Natural killer cell (primary cell): Measurements from ENCODE around the gene PFKM. TPM values are rescaled to one million over a fixed set of nuclear protein-coding genes. Genes with fewer than 3 reads are reported as not detected.

Source experiments
- ATAC-seq, 3 donors: fragments of 150-1000 bp in 2 of 3; fragments of 200-7000 bp in 1 of 3; cut with Tn5 transposase; 1 replicate in 1 of 3; 2 replicates in 2 of 3; pipeline ENCODE4 v1.10.0; 2021; ENCODE audit warnings: mild to moderate bottlenecking in 2 of 3, moderate library complexity in 2 of 3
- DNase-seq, 2 donors: peaks; one replicate each; pipeline versions ENCODE4 v3.0.0 to v3.0.0-alpha.2; 2013 to 2021; ENCODE audit warnings: mixed read lengths in 1 of 2
- H3K27ac ChIP-seq: one replicate; pipeline ENCODE4 v1.5.1; 2013; ENCODE audit warnings: mild to moderate bottlenecking, low read length
- H3K27me3 ChIP-seq: one replicate; pipeline ENCODE4 v1.6.1; 2013; ENCODE audit warnings: low read length; ENCODE audit not compliant: control insufficient read depth, insufficient read depth
- H3K36me3 ChIP-seq: one replicate; pipeline ENCODE4 v1.6.1; 2013; ENCODE audit warnings: low read length; ENCODE audit not compliant: control insufficient read depth, insufficient read depth
- H3K4me1 ChIP-seq: one replicate; pipeline ENCODE4 v1.6.1; 2013; ENCODE audit warnings: low read length; ENCODE audit not compliant: control insufficient read depth, insufficient read depth
- H3K4me3 ChIP-seq: one replicate; pipeline ENCODE4 v1.5.1; 2013; ENCODE audit warnings: low read length
- H3K9me3 ChIP-seq: one replicate; pipeline ENCODE4 v1.6.1; 2013; ENCODE audit warnings: low read length; ENCODE audit not compliant: control insufficient read depth, insufficient read depth
- H3K27ac Mint-ChIP-seq, 2 donors: one replicate each; pipeline ENCODE4 v1.8.0; 2022; ENCODE audit warnings: mild to moderate bottlenecking in 2 of 2, mixed read lengths in 2 of 2, moderate library complexity in 1 of 2
- H3K27me3 Mint-ChIP-seq, 2 donors: one replicate each; pipeline ENCODE4 v1.8.0; 2022; ENCODE audit warnings: low read depth in 2 of 2, mixed read lengths in 2 of 2
- H3K36me3 Mint-ChIP-seq: one replicate; pipeline ENCODE4 v1.8.0; 2022; ENCODE audit warnings: mixed read lengths
- H3K4me1 Mint-ChIP-seq, 2 donors: one replicate each; pipeline ENCODE4 v1.8.0; 2022; ENCODE audit warnings: mixed read lengths in 2 of 2
- H3K4me3 Mint-ChIP-seq: one replicate; pipeline ENCODE4 v1.8.0; 2022; ENCODE audit warnings: mild to moderate bottlenecking, moderate library complexity, mixed read lengths
- H3K9me3 Mint-ChIP-seq, 2 donors: one replicate each; pipeline ENCODE4 v1.8.0; 2022; ENCODE audit warnings: mixed read lengths in 2 of 2
- CTCF ChIP-seq: fragments of 200-600 bp; IDR thresholded peaks from one replicate; pipeline ENCODE4 v1.8.0; 2022; ENCODE audit warnings: antibody characterized with exemption
- WGBS: methylation state at CpG from one replicate; pipeline ENCODE4 v1.1.7; 2013; ENCODE audit warnings: missing lambda C conversion rate; ENCODE audit not compliant: insufficient coverage; 5-methylcytosine and 5-hydroxymethylcytosine counted together
- intact Hi-C: fragments of 100-400 bp; cut with micrococcal nuclease; formaldehyde crosslinking; loops from one replicate; pipeline ENCODE4 v1.14.2; 2022
- total RNA-seq, 4 donors: library from RNA; stranded (reverse); fragments of 120-200 nt in 1 of 4; gene quantifications; one replicate each; pipeline versions ENCODE4 v1.2.3 to v1.2.4, GENCODE V29; 2013 to 2022

Gene PFKM
- total RNA-seq, 3 donors from 2014 or later (not counting 1 experiment from before 2014, with no cell fraction given), result 6.2 to 13.5 (median 6.4) TPM

- no peak for TF ChIP-seq CTCF
- Mint-ChIP-seq H3K4me3 (no peak overlapping the region), H3K27me3 (peaks cover 26 to 31% of the 10 kb centered on the region in 2 donors), H3K36me3 (no peaks in the 10 kb centered on the region), H3K4me1 (no peaks in the 10 kb centered on the region), H3K9me3 (no peaks in the 10 kb centered on the region), H3K27ac (no peak overlapping the region)
- H3K4me3 ChIP-seq, result no peak overlapping the region
- H3K36me3 ChIP-seq, result no peaks in the 10 kb centered on the region
- DNase-seq (no peak), ATAC-seq (no peak)
- peaks cover 9% of the 10 kb centered on the region for H3K27me3 ChIP-seq
- intact Hi-C loops, result no loop called here
- no peaks in the 10 kb centered on the region for H3K9me3 ChIP-seq
- H3K4me1 ChIP-seq, result no peaks in the 10 kb centered on the region
- no peak overlapping the region for H3K27ac ChIP-seq
These were observed 57.2 kb downstream of the PFKM start for GRCh38 chr12:48176417-48176751.

- Histone ChIP-seq H3K27ac (no peak overlapping the region), H3K27me3 (peaks cover 12% of the 10 kb centered on the region), H3K4me3 (no peak overlapping the region), H3K9me3 (no peaks in the 10 kb centered on the region), H3K4me1 (peaks cover 5% of the 10 kb centered on the region), H3K36me3 (no peaks in the 10 kb centered on the region)
- no peak overlapping the region for H3K27ac Mint-ChIP-seq
- peaks cover 9% of the 10 kb centered on the region in 2 donors for H3K4me1 Mint-ChIP-seq
- H3K36me3 Mint-ChIP-seq, result no peaks in the 10 kb centered on the region
- intact Hi-C loops, result no loop called here
- no peaks in the 10 kb centered on the region for H3K9me3 Mint-ChIP-seq
- TF ChIP-seq CTCF, result no peak
- no peak for DNase-seq
- peaks cover 29 to 39% of the 10 kb centered on the region in 2 donors for H3K27me3 Mint-ChIP-seq
- WGBS, result 93% methylated on average over 3 of the region's 4 CpGs
- no peak for ATAC-seq
- H3K4me3 Mint-ChIP-seq, result no peak overlapping the region
These were observed 58.8 kb downstream of the PFKM start for GRCh38 chr12:48177982-48178381.

- DNase-seq (no peak), ATAC-seq (no peak)
- 100% methylated on average over 1 of the region's 1 CpG for WGBS
- peaks cover 21% of the 10 kb centered on the region for H3K27me3 ChIP-seq
- TF ChIP-seq CTCF, result no peak
- H3K4me3 ChIP-seq, result no peak overlapping the region
- Mint-ChIP-seq H3K4me1 (peaks cover 13 to 21% of the 10 kb centered on the region in 2 donors), H3K27me3 (peaks cover 35 to 43% of the 10 kb centered on the region in 2 donors), H3K36me3 (no peaks in the 10 kb centered on the region), H3K9me3 (no peaks in the 10 kb centered on the region), H3K4me3 (no peak overlapping the region), H3K27ac (no peak overlapping the region)
- no peak overlapping the region for H3K27ac ChIP-seq
- no peaks in the 10 kb centered on the region for H3K36me3 ChIP-seq
- no peaks in the 10 kb centered on the region for H3K9me3 ChIP-seq
- peaks cover 16% of the 10 kb centered on the region for H3K4me1 ChIP-seq
- intact Hi-C loops, result no loop called here
These were observed 60.3 kb downstream of the PFKM start for GRCh38 chr12:48179466-48179865.

- Mint-ChIP-seq H3K4me1 (peaks cover 18 to 23% of the 10 kb centered on the region in 2 donors), H3K27me3 (peaks cover 43 to 53% of the 10 kb centered on the region in 2 donors), H3K4me3 (no peak overlapping the region), H3K9me3 (no peaks in the 10 kb centered on the region), H3K36me3 (no peaks in the 10 kb centered on the region), H3K27ac (no peak overlapping the region)
- ATAC-seq (no peak), DNase-seq (no peak)
- no peaks in the 10 kb centered on the region for H3K36me3 ChIP-seq
- intact Hi-C loops, result loop anchor here (10.0 kb wide), 1 partner anchor 274 kb away; no protein-coding TSS in a partner anchor
- no peak overlapping the region for H3K4me3 ChIP-seq
- peaks cover 18% of the 10 kb centered on the region for H3K4me1 ChIP-seq
- WGBS, result 80% methylated on average over 1 of the region's 1 CpG
- TF ChIP-seq CTCF, result no peak
- no peaks in the 10 kb centered on the region for H3K9me3 ChIP-seq
- H3K27me3 ChIP-seq, result peaks cover 30% of the 10 kb centered on the region
- no peak overlapping the region for H3K27ac ChIP-seq
These were observed 61.3 kb downstream of the PFKM start for GRCh38 chr12:48180424-48180823.
